HG03103 (cell line): ENCODE measurements around the gene MMAB.

ENCODE experiments used
- ATAC-seq: cut with Tn5 transposase; IDR thresholded peaks from one replicate; pipeline ENCODE4 v1.9.1; 2021; ENCODE audit warnings: low read depth; ENCODE audit not compliant: unreplicated experiment

MMAB gene

DNA sequence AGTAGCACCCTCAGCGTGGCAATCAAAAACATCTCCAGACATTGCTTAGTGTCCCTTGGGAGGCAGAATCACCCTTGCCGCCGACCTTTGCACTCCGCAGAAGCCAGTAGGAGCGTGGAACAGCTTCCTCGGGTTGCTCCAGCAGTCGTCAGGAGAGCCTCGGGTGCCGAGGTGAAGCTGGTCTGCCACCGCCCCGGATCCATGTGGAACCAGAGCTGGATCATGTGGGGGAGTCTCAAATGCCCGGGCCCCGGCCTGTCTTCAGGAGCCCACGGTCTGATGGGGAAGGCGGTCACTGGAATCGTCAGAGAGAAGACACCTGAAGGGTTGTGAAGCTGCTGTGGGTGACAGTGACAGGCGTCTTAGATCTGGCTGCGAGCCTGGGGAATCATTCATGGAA, 14.6 kb upstream of the MMAB start:
- no peak for ATAC-seq

DNA sequence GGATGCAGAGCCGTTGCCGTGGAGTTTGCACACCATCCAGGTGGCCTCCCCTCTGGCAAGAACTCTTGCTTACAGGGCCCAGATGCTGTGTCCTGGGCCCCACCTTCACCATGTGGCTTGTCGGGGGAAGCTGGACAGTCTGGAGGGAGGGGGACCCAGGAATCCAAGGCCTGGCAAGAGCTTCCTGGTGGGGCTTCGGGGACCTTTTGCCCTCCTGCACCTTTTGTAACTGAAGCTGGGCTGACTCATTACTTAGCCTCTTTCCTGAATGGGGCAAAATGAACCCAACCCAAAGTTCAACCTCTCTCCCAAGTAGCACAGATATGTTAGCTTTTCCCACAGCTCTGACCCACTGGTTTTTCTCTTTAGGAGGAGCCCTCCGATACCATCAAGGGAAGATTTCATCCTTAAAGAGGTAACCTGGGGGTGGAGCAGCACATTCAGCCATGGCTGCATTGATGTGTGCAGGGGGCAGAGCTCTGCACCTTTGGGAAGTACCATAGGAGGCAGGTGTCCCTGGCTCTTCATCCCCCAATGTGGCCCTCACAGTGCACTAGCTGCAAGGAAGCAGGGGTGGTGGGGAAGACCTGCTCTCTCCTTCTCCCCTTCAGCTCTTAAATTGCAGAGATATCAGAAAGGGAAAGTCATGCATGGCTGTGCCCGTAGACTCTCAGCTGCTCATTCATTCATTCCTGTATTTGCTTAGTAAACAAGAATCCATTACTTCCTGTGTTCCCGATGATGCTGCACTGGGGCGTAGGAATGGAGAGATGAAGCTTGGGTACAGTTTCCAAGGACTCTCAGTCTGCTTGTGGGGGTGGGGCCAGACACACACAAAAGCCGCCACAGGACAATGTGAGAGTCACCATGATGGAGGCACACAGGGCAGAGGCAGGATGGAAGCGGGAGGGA, 13.3 kb upstream of the MMAB start:
- ATAC-seq, result no peak

DNA sequence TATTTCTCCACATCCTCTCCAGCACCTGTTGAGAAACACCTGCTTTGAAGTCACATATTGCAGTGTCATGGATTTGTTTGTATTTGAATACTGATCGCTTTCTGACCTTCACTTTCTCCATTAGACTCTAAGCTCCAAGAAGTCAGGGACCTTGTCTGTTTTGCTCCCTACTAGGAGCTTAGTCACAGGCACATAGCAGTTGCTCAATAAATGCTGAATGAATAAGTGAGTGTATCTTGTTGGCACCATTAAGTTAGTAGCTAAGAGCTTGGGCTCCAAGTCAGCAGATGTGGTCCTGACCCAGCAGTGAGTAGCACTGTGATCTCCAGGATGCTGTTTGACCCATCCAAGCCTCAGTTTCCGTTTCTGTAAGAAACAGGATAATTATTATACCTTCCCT, 10.4 kb upstream of the MMAB start:
- ATAC-seq, result no peak

DNA sequence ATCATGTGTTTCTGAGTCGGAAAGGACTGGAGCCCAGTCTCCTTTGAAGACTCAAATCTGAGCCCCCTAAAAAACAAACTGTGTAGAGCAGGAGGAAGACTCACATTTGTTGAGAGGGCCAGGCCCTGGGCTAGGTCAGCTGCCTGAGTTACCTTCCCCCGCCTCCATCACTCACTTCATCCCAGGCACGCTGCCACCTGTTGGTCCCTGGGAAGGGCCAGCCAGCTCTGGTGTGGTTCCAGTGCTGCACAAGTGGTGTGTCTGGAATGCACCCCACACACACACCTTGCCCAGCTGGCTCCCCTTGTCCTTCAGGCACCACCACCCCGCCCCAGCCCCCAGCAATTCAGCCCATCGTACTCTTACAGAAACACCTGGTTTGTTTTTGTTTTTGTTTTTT, 9.3 kb upstream of the MMAB start:
- no peak for ATAC-seq

DNA sequence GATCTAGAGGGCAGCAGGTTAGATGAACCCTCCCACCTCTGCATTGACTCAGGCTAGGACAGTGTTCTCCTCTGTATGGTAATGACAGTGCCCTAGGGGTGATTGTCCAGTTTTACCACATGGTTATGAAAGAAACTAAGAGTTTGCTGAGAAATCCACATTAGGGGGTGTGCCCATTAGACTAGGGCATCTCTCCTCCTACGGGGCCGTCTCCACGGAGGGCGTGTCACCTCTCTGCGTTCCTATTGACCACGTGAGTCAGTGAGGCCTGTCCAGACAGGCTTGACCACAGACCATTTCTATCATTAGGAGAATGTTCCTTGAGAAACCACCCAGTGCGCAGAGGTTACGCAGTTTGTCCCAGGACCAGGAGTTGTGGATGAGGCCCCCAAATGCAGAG, 8.6 kb upstream of the MMAB start:
- ATAC-seq, result no peak

DNA sequence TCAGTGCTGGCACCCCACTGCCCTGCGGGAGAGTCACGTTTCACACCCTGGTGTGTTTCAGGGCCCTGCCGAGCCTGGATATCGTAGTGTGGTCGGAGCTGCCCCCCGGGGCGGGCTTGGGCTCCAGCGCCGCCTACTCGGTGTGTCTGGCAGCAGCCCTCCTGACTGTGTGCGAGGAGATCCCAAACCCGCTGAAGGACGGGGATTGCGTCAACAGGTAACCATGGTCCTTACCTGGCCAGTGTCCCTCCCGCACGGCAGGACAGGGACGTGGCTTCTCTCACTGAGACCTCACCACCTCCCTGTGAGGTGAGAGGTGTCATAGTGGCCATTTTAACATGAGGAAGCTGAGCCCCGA, 8.0 kb upstream of the MMAB start:
- ATAC-seq, result no peak

DNA sequence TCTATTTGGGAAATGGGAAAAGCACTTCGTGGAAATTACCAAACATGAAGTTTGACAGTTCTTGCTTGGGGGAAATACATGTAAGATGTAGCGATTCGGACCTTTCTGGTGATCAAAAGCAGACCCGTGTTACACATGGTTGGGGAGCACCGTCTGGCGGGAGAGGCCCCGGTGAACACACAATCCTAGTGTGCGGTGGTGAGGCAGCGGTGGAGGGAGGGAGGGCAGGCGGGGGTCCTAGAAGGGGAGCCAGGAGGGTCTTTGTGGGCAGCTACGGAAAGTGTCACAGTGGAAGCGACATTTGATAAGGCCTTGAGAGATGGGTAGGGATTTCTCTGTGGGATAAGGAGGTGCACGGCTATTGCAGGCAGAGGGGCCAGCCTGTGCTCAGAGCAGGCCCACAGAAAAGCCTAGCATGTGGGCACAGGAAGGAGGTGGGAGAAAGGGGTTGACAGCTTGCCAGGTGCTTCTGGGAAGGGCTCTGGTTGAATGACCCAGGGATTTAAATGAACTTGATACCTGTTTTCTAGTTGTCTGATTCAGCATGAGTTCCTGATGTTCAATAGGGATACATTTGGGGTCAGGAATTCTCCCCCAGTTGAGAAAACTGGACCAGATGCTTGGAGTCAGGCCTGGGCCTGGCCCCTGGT, 7.5 kb upstream of the MMAB start:
- ATAC-seq, result no peak

DNA sequence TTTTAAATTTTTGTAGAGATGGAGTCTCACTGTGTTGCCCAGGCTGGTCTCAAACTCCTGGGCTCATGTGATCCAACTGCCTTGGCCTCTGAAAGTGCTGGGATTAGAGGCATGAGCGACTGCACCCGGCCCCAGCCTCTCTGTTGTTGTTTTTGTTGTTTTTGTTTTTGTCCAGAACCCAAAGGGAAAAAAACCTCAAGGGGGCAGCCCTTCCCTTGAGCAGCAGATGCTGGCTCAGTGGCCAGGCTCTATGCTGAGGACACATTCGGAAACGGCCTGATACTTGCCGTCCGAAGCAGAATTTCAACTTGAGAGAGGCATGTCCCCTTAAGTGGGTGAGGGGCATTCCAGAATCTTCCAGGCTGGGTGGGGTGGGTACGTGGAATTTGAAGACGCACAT, 7.0 kb upstream of the MMAB start:
- ATAC-seq, result no peak

DNA sequence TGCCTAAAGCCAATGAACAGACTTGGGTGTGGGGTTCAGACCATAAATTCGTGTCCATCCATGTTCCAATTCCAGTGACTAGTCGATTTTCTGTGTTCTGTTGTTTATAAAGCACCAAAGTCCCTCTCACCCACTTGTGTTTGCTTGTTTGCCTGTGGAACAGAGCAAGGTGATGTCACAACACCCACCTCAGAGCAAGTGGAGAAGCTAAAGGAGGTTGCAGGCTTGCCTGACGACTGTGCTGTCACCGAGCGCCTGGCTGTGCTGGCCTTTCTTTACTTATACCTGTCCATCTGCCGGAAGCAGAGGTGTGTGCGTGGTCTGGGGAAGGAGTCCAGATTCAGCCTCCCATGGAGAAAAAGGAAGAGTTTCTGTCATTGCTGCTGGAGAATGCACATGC, 6.3 kb upstream of the MMAB start:
- no peak for ATAC-seq

DNA sequence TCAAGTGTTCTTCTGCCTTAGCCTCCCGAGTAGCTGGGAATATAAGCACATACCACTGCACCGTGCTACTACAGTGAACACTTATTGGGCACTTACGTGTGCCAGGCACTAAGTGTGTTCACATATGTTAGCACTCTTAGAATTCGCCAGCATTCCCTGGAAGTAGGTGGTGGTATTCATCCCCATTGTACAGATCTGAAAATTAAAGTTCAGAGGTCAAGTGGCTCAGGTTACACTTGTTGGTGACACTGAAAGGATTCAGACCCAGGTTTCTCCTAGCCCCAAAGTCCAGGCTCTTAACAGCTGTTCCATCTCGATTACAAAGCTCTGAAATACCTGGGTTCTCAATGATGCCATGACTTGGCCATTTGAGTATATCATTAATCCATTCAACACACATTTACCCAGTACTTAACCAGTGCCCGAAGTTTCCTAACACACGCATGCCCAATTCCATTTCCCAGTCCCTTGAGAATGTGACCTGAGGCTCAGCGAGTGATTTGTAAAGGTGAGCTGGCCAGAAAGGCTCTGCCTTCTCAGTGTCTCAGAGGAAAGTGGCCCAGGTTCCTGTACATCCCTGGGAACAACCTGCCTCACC, 5.1 kb upstream of the MMAB start:
- ATAC-seq, result no peak

DNA sequence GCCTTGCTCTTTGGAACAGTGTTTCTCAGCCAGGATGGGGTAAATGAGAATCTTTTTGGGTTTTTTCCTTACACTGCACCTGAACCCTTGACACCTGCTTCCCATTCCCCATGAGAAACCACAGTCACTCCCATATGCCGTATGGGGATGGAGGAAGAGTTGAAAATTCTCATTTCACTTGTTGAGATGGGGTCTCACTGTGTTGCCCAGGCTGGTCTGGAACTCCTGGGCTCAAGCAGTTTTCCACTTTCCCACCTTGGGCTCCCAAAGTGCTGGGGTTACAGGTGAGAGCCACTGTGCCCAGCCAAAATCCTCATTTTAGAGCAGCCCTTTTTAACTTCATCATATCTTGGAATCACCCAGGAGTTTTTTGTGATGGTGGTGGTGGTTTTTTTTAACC, 4.0 kb upstream of the MMAB start:
- no peak for ATAC-seq

DNA sequence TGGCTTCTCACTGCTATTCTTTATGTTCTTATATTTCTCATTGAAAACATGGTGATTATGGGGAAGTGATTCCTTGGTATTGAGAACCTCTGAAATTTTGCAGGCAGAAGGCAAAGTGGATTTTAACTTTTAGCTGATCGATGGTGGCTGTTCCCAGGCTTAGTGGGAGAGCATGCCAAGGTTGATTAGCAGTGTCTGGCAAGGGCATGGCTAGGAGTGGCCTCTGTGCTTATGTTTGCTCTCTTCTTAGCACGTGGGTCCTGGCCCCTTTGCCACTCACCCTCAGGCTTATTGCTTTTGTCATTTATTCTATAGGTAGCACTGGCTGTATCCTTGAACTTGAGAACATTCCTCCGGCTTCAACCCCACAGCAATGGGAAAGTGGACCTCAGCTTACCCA, 2.4 kb upstream of the MMAB start:
- ATAC-seq, result no peak

DNA sequence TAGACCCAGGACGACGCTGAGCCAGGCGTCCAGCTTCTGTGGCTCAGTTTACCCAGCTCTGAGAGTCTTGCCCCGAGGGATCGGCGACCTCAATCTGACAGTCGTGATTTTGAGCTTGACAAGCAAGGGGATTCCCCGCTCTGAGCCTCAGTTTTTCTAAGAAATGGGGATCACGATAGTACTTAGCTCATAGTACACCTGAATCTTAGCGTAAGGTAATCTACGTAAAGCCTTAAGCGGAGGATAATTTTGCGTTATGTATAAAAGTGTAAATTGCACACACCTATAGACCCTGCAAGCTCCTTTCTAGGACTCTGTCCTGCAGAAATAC, 575 bp upstream of the MMAB start:
- no peak for ATAC-seq

DNA sequence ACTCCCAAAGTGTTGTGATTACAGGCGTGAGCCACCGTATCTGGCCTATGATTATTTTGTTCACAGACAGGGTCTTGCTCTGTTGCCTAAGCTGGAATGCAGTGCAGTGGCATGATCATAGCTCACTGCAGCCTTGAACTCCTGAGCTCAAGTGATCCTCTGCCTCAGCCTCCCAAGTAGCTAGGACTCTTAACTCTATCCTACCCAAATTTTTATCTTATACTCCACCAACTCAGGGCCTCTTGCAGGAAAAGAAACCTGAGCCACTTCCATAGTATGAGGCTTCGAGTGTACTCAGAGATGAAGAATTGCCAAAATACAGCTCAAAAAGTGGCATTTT, 828 bp downstream of the MMAB start:
- ATAC-seq, result no peak

DNA sequence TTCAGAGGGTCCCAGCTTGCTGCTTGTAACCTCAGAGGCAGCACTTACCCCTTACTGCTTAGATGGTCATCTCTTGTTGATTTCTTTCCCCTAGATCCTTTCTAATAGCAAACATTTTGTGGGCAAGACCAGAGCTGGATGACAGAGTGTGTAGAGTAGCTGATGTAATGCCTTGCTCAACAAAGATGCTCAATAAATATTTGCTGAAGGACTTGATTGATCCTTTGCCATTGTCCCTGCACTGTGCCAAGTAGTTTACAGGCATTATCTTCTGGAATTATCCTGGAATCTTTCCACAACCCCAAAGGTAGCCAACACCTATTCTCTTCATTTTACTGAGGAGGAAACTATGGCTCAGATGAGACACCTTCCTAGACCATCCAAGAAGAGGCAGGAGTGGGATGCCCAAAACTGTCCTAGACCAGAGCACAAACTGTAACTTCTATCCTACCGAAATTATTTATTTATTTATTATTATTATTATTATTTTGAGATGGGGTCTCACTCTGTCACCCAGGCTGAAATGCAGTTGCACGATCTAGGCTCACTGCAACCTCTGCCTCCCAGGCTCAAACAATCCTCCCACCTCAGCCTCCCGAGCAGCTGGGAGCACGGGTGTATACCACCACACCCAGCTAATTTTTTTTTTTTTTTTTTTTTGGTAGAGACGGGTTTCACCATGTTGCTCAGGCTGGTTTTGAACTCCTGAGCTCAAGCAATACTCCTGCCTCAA, 1.4 kb downstream of the MMAB start:
- ATAC-seq, result no peak

DNA sequence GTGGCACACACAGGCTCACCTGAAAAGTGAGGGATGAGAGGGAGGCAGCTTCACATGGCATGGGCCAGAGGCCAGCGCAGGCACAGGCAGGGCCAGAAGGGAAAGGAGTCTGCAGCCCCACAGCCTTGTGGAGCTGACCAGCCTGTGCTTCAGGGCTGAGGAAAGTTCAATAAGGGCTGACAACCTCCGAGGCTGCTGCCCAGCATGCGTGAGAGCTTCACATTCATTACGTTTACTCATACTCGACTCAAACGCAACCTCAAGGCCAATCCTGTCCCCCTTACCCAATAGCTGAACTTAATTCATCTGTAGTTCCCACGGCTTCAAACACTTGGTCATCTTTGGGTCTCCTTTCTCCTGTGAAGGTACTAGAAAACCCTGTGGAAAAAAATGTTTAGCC, 4.8 kb downstream of the MMAB start:
- ATAC-seq, result no peak

DNA sequence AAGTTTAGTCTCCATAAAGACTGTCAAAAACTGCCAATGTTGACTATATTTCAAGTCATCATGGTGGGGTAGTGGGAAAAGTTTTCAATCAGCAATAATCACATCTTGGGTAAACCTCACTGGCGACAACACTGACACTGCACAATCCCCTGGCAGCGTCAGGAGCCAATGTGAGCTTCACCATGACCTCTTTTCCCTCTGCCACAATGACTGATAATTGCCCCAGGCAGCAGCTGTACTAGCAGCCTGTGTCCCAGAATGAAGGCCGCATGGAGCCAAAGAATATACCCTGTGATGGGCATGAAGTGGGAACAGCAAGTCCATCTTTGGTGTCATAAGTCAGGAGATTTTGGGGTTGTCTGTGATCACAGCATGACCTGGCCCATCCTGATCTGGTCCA, 5.3 kb downstream of the MMAB start:
- ATAC-seq, result no peak

DNA sequence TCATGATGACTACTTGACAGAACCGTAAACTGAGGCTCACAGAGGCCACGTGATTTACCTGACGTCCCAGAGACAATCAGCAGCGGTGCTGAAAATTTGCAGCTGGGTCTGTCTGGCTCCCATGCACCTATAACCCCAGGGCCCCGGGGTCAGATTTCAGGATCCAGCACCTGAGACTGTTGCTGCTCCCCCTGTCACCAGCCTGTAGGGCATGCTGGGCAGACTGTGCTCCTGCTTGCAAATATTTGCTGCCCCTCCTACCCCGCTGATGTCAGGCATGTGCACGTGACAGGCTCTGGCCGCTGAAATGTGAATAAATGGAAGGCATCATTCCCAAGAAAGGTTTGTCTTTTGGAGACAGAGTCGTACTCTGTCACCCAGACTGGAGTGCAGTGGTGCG, 6.0 kb downstream of the MMAB start:
- ATAC-seq, result no peak

DNA sequence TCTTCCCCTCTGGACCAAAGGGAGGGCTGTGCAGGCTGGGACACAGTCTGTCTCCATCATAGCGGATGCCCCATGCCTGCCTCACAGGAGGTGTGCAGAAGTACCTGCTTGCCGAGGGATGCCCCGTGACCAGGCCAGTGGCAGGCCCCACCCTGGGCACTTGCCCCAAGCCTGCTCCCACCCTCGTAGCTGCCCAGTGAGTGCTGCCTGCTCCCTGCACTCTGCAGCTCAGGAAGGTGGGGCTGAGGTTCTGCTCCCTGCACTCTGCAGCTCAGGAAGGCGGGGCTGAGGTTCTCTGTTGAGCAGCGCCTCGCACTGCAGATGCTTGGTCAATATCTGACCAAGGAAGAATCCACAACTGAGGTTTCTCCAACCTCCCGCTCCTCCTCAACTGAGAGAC, 6.9 kb downstream of the MMAB start:
- no peak for ATAC-seq

DNA sequence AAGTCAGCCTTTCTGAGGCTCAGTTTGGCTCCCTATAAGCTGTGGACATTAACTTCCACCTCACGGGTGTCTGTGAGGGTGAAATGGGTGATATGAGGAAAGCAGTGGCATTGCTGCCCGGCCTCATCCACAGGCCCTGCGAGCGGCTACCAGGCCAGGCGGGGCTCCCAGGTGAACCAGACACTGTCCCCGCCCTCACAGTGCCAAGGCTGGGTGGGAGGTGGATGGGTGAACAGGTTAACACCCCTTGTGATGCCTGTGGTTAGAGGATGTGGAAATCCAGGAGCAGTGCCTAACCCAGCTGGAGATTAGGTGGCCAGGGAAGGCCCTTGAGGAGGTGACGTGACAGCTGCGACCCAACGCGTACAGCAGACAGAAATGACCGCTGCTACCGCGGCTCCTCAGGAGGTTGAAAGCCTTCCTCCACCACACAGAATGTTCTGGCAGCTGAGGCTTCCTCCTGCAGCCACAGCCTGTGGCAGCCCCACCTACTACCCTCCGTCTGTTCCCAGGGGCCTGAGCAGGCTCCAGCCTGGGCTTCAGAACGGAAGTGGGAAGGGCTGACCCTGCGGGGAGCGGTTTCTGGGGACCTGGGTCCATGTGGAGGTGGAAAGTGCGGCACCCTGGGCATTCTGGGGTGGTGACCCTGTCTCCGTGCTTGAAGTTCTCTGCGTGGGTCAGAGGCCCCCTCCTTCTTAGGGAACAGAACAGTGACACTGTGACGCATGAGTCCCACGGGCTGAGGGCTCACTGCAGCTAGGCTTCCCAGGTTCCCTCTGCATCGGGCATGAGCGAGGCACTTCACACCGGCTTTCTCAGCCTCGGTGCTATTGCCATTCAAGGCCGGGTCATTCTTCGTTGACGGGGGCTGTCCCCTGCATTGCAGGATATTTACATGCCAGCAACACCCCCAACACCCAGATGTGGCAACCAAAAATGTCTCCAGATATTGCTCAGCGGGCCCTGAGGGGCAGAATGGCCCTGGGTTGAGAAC, 9.7 kb downstream of the MMAB start:
- ATAC-seq, result no peak
